HG03520 (cell line): ENCODE data around the gene RNF115.
"Not testable (repeated sequence)": the region's sequence is repeated elsewhere in the genome, so short reads cannot be mapped to it uniquely, and the experiment has no call there.

ENCODE experiments used
- ATAC-seq: cut with Tn5 transposase; IDR thresholded peaks from one replicate; pipeline ENCODE4 v1.9.1; 2021; ENCODE audit warnings: mild to moderate bottlenecking, moderate library complexity; ENCODE audit not compliant: unreplicated experiment

The RNF115 gene

GRCh38 chr1:145828367-145829026, 4.6 kb upstream of the RNF115 start:
- no peak for ATAC-seq

GRCh38 chr1:145827966-145828365, 4.1 kb upstream of the RNF115 start:
- no peak for ATAC-seq

GRCh38 chr1:145826030-145826429, 2.1 kb upstream of the RNF115 start:
- no peak for ATAC-seq

- no peak for ATAC-seq
Measured at GRCh38 chr1:145824499-145824842, 576 bp upstream of the RNF115 start.

- not testable (repeated sequence) for ATAC-seq
Measured at GRCh38 chr1:145822779-145823331, 1.0 kb downstream of the RNF115 start.

- not testable (repeated sequence) for ATAC-seq
Measured at GRCh38 chr1:145818095-145818494, 5.8 kb downstream of the RNF115 start.

DNA sequence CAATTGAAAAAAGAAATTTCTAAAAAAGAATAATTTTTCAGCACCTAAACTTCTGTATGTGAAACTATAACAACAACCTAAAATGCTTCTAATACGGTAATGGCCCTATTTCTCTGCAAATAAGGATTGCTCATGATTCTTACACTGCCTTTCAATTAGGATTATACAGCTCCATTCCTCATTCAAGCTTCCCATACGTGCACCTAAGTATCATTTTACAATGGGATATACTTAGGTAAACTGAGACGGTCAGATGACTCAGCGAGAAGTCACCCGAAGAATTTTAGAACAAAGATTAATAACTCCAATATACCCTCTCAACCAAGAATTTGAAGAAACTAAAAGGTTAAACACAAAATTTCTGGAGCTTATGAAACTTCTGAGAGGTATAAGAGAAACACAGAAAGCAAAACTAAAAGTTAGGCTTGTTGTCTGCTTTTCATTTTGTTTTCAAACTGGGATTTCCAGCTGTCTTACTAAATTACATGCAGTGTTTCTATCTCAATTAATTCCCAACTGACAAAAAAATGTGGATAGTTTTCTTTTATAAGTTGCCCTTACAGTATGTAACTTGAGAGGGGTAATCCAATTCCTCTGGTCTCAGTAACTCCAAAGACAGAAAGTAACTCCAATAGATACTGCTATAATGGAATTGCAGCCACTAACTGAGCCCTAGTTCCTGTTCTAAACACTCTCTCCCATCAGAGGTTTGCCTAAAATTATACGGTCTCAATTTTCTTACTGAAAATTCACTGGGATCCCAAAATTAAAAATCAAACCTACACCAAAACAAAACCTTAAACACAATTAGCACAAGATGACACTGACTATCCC, 10.7 kb downstream of the RNF115 start:
- not testable (repeated sequence) for ATAC-seq

DNA sequence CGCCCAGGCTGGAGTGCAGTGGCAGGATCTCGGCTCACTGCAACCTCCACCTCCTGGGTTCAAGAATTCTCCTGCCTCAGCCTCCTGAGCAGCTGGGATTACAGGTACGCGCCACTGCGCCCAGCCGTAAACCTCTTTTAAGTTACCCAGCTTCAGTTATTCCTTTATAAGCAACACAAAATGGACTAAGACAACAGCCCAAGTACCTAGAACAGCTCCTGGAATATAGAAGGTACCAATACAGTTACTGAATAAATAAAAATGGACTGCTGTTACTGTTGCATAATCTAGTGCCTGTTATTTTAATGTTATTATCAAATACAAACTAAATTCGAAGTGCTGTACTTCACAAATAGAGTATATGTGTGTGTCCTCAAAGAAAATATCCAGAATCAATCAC, 17.1 kb downstream of the RNF115 start:
- no peak for ATAC-seq

GRCh38 chr1:145806408-145806807, 17.5 kb downstream of the RNF115 start:
- no peak for ATAC-seq

DNA sequence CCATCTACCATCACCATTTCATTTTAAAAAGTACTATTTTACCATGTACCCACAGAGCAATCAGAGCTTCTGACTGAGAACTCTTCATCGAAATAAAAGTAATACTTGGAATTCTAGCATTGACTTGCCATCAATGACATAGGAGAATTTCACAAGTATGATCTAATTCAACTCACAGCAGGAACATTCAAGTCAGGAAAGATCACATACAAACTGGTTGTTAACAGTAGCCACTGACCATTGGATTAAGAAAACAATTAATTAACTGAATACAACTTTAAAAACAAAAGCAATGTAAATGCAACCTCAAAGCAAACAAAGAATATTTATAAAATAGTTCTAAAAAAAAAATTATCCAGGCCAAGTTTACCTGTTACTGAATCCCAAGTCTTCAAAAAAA, 18.8 kb downstream of the RNF115 start:
- ATAC-seq = no peak

DNA sequence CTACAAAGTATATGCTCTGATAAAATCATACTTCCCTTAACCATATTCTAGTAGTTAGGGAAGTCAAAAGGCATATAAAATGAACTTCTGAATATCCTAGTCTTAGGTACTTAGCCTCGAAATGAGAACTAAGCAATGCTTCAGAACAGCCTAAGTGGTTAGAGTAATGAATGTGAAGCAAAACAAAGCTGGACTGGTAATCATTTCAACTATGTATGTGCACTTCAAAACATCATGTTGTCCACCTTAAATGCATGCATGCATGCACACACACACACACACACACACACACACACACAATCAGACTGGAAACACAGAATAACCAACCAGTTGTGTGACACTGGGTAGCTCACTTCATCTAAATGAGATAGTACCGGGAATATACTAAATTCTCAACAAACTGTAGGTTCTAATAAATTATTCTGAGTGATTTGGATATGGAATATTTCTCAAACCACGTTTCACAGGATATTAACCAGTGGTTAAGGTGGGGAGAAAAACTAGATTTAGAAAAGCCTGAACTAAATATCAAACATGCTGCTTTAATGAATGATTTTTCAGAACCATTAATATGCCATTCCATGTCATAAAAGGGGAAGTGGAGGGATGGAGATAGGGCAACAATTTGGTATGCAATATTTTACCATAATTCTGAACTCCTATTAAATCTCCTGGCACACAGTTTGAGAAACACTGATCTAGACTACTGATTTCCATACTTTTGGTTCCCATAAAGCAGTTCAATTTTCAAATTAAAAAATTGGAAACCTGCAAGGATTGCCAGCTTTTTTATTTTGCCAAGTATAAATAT, 19.5 kb downstream of the RNF115 start:
- no peak for ATAC-seq

DNA sequence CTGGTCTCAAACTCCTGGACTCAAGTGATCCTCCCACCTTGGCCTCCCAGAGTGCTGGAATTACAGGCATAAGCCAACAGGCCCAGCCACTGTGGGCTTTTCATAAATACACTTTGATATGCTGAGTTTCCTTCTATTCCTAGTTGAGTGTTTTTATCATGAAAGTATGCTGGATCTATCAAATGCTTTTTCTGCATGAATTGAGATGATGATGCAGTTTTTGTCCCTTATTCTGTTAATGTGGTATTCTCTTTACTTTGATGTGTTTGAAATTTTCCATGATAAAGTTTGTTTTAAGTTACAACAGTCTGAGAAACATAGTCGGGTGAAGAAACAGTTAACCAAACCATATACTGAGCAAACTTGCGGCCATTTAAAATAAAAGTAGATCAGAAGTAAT, 24.1 kb downstream of the RNF115 start:
- no peak for ATAC-seq

DNA sequence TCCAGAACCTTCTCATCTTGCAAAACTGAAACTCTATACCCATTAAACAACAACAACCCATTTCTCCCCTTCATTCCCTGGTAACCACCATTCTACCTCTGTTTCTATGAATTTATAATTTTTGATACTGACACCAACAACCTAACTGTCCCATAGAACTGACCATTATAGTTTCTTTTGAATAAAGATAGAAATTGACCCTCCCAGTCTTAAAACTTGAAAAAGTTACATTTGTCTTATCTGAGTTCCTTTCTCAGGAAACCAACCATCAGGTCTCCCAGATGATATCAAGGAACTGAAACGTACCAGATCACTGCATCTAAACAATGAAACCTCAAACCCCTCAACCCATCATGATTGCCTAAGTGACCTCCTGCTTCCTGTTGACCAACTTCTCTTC, 27.1 kb downstream of the RNF115 start:
- ATAC-seq = no peak

DNA sequence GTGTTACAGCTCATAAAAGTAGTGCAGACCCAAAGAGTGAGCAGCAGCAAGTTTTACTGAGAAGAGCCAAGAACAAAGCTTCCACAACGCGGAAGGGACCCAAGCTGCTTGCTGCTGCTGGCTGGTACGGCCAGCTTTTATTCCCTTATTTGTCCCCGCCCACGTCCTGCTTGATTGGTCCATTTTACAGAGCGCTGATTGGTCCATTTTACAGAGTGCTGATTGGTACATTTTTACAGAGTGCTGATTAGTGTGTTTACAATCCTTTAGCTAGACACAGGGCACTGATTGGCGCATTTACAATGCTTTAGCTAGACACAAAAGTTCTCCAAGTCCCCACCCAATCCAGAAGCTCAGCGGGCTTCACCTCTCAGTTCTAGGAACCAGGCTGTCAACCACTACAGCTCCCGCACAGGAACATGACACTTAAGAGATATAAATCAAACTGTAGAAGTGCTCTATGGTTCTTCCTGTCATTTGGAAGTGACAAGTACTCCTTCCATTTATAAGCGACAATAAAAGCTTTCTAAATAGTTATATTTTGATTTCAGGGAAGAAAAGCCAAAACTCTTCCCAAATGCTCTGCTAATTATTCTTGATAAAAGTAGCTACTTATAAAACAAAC, 28.5 kb downstream of the RNF115 start:
- no peak for ATAC-seq

GRCh38 chr1:145792484-145792883, 31.4 kb downstream of the RNF115 start:
- ATAC-seq = no peak

GRCh38 chr1:145791860-145792259, 32.0 kb downstream of the RNF115 start:
- not testable (repeated sequence) for ATAC-seq

GRCh38 chr1:145788580-145788979, 35.3 kb downstream of the RNF115 start:
- ATAC-seq = no peak

GRCh38 chr1:145786271-145786670, 37.6 kb downstream of the RNF115 start:
- no peak for ATAC-seq

- no peak for ATAC-seq
Measured at GRCh38 chr1:145785547-145785946, 38.3 kb downstream of the RNF115 start.

DNA sequence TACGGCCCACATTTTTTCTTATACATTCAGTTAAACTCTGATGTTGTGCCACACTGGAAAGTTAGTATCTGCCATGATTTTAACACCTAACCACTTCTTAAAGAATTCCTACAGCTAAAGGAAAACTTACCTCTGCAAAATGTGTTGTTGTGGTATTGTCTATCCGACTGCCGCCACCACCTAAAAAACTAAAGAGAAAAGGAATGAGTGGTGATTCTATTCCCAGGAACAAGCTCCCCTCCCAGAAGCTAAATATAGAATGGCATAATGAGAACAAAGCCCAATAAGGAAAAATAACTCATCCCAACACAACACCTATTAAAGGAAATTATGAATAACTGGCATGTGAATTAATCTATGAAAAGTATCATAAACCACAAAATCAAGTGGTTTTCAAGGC, 39.5 kb downstream of the RNF115 start:
- ATAC-seq = no peak
